ENCODE results near the gene APBA2. TPM values are rescaled to one million over a fixed set of nuclear protein-coding genes. Genes with fewer than 3 reads are reported as not detected.

APBA2 gene
- total RNA-seq, 1 donor from 2014 or later, result 3.8 TPM

- Histone ChIP-seq H3K36me3 (no peaks in the 10 kb centered on the region), H3K9me3 (no peaks in the 10 kb centered on the region), H3K4me3 (no peak overlapping the region), H3K27me3 (ENCODE audit: low read depth) (no peaks in the 10 kb centered on the region), H3K4me1 (no peaks in the 10 kb centered on the region), H3K27ac (no peak overlapping the region)
- ATAC-seq (no peak), DNase-seq (no peak)
- intact Hi-C loops (cut with DNase I), result no loop called here
- TF ChIP-seq CTCF (IDR thresholded peaks at IDR 0.05), result no peak
These were observed 172.1 kb downstream of the APBA2 start for GRCh38 chr15:29057856-29058255.

GRCh38 chr15:29058903-29059539, 173.2 kb downstream of the APBA2 start:
- no peak overlapping the region for H3K27ac ChIP-seq
- no peak for DNase-seq
- H3K4me1 ChIP-seq, result no peaks in the 10 kb centered on the region
- H3K4me3 ChIP-seq, result no peak overlapping the region
- ATAC-seq, result no peak
- no peaks in the 10 kb centered on the region for H3K27me3 ChIP-seq (ENCODE audit: low read depth)
- no peaks in the 10 kb centered on the region for H3K36me3 ChIP-seq
- TF ChIP-seq CTCF (IDR thresholded peaks at IDR 0.05), result no peak
- intact Hi-C loops (cut with DNase I), result no loop called here
- no peaks in the 10 kb centered on the region for H3K9me3 ChIP-seq

- no peaks in the 10 kb centered on the region for H3K4me1 ChIP-seq
- H3K27ac ChIP-seq, result no peak overlapping the region
- H3K27me3 ChIP-seq (ENCODE audit: low read depth), result no peaks in the 10 kb centered on the region
- H3K9me3 ChIP-seq, result no peaks in the 10 kb centered on the region
- ATAC-seq, result no peak
- intact Hi-C loops (cut with DNase I), result no loop called here
- TF ChIP-seq CTCF (IDR thresholded peaks at IDR 0.05), result no peak
- H3K36me3 ChIP-seq, result no peaks in the 10 kb centered on the region
- no peak for DNase-seq
- no peak overlapping the region for H3K4me3 ChIP-seq
These were observed 174.3 kb downstream of the APBA2 start for GRCh38 chr15:29059871-29060640.

GRCh38 chr15:29061746-29062145, 176.0 kb downstream of the APBA2 start:
- intact Hi-C loops (cut with DNase I), result no loop called here
- Histone ChIP-seq H3K4me1 (no peaks in the 10 kb centered on the region), H3K36me3 (no peaks in the 10 kb centered on the region), H3K27ac (no peak overlapping the region), H3K27me3 (ENCODE audit: low read depth) (no peaks in the 10 kb centered on the region), H3K4me3 (no peak overlapping the region), H3K9me3 (no peaks in the 10 kb centered on the region)
- DNase-seq (no peak), ATAC-seq (no peak)
- TF ChIP-seq CTCF (IDR thresholded peaks at IDR 0.05), result no peak

- ATAC-seq, result no peak
- Histone ChIP-seq H3K4me3 (no peak overlapping the region), H3K9me3 (no peaks in the 10 kb centered on the region), H3K36me3 (no peaks in the 10 kb centered on the region), H3K27ac (no peak overlapping the region), H3K4me1 (no peaks in the 10 kb centered on the region), H3K27me3 (ENCODE audit: low read depth) (no peaks in the 10 kb centered on the region)
- no peak for TF ChIP-seq CTCF (IDR thresholded peaks at IDR 0.05)
- intact Hi-C loops (cut with DNase I), result no loop called here
- no peak for DNase-seq
These were observed 176.4 kb downstream of the APBA2 start for GRCh38 chr15:29062179-29062591.

All from lower lobe of right lung (tissue), 2 donors.